Colon (tissue), 2 donors: ENCODE results near the gene PDE9A.

Experiments used
- FAIRE-seq: peaks from 2 replicates; lab custom pipeline; 2012; peaks lifted over from hg19 to GRCh38; lab: Jason Lieb, UNC
- donor health status: control.
- donor health status: control.

Gene PDE9A

GRCh38 chr21:42673633-42674328 lies 20.4 kb downstream of the PDE9A start:
- no peak for FAIRE-seq

GRCh38 chr21:42674351-42674940 lies 21.0 kb downstream of the PDE9A start:
- FAIRE-seq = no peak

- no peak for FAIRE-seq
Measured at GRCh38 chr21:42675403-42675802, 22.0 kb downstream of the PDE9A start.

- FAIRE-seq = no peak
Measured at GRCh38 chr21:42676808-42677207, 23.4 kb downstream of the PDE9A start.

- FAIRE-seq = no peak
Measured at GRCh38 chr21:42677339-42678321, 24.2 kb downstream of the PDE9A start.

GRCh38 chr21:42678618-42679295 lies 25.3 kb downstream of the PDE9A start:
- no peak for FAIRE-seq

GRCh38 chr21:42679319-42680057 lies 26.1 kb downstream of the PDE9A start:
- FAIRE-seq = no peak

GRCh38 chr21:42680058-42680330 lies 26.6 kb downstream of the PDE9A start:
- FAIRE-seq = no peak

- FAIRE-seq = no peak
Measured at GRCh38 chr21:42680429-42680828, 27.0 kb downstream of the PDE9A start.

- no peak for FAIRE-seq
Measured at GRCh38 chr21:42681296-42682206, 28.1 kb downstream of the PDE9A start.

GRCh38 chr21:42682661-42683210 lies 29.3 kb downstream of the PDE9A start:
- no peak for FAIRE-seq

- FAIRE-seq = no peak
Measured at GRCh38 chr21:42683371-42684108, 30.1 kb downstream of the PDE9A start.

GRCh38 chr21:42684109-42684916 lies 30.9 kb downstream of the PDE9A start:
- FAIRE-seq = no peak

GRCh38 chr21:42685036-42685435 lies 31.6 kb downstream of the PDE9A start:
- FAIRE-seq = no peak

- no peak for FAIRE-seq
Measured at GRCh38 chr21:42685954-42686500, 32.6 kb downstream of the PDE9A start.

GRCh38 chr21:42687796-42688195 lies 34.4 kb downstream of the PDE9A start:
- no peak for FAIRE-seq

GRCh38 chr21:42688226-42688840 lies 34.9 kb downstream of the PDE9A start:
- no peak for FAIRE-seq

GRCh38 chr21:42688841-42689371 lies 35.5 kb downstream of the PDE9A start:
- no peak for FAIRE-seq
